IMR-90 (cell line): ENCODE data around the gene KCNT2.

Experiments
- CEBPB ChIP-seq: IDR thresholded peaks from 2 replicates; pipeline ENCODE4 v1.6.1; 2012; ENCODE audit warnings: low read depth, low read length, improper control_type of control experiment
- MAFK ChIP-seq: IDR thresholded peaks from 2 replicates; pipeline ENCODE4 v1.6.1; 2012; ENCODE audit warnings: low read depth, low read length, improper control_type of control experiment
- MAZ ChIP-seq: IDR thresholded peaks from 2 replicates; pipeline ENCODE4 v1.6.1; 2012; ENCODE audit warnings: low read depth, mild to moderate bottlenecking, low read length, improper control_type of control experiment, moderate library complexity, borderline replicate concordance
- POLR2A ChIP-seq: IDR thresholded peaks from 2 replicates; pipeline ENCODE4 v1.6.1; 2012; ENCODE audit warnings: mild to moderate bottlenecking, low read depth, low read length
- RAD21 ChIP-seq: IDR thresholded peaks from 2 replicates; pipeline ENCODE4 v1.6.1; 2012; ENCODE audit warnings: low read length, improper control_type of control experiment
- RFX5 ChIP-seq: IDR thresholded peaks from 2 replicates; pipeline ENCODE4 v1.8.0; 2012; ENCODE audit warnings: low read depth, mild to moderate bottlenecking, low read length, moderate library complexity
- USF2 ChIP-seq: fragments of 150-350 bp; IDR thresholded peaks from 2 replicates; pipeline ENCODE4 v1.6.1; 2017; ENCODE audit warnings: mild to moderate bottlenecking, antibody characterized with exemption, low read length, low read depth
- TF ChIP-seq, protein P1 (sequence below): conservative IDR thresholded peaks from 2 replicates; pipeline ENCODE4 v1.5.1; 2012; ENCODE audit warnings: mild to moderate bottlenecking, low read depth, low read length, improper control_type of control experiment

- TF ChIP-seq POLR2A (no peak), CEBPB (peak; percentile 80), MAZ (no peak), RAD21 (no peak), MAFK (no peak), RFX5 (no peak), USF2 (no peak)
- TF ChIP-seq, protein P1, sequence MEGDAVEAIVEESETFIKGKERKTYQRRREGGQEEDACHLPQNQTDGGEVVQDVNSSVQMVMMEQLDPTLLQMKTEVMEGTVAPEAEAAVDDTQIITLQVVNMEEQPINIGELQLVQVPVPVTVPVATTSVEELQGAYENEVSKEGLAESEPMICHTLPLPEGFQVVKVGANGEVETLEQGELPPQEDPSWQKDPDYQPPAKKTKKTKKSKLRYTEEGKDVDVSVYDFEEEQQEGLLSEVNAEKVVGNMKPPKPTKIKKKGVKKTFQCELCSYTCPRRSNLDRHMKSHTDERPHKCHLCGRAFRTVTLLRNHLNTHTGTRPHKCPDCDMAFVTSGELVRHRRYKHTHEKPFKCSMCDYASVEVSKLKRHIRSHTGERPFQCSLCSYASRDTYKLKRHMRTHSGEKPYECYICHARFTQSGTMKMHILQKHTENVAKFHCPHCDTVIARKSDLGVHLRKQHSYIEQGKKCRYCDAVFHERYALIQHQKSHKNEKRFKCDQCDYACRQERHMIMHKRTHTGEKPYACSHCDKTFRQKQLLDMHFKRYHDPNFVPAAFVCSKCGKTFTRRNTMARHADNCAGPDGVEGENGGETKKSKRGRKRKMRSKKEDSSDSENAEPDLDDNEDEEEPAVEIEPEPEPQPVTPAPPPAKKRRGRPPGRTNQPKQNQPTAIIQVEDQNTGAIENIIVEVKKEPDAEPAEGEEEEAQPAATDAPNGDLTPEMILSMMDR: no peak
These were observed 146.2 kb downstream of the KCNT2 start for GRCh38 chr1:196462086-196462485.
